GM21447 (cell line): Measurements from ENCODE around the gene CCNG1.

ENCODE experiments used
- ATAC-seq: cut with Tn5 transposase; IDR thresholded peaks from one replicate; pipeline ENCODE4 v1.9.1; 2021; ENCODE audit not compliant: unreplicated experiment

Gene CCNG1

GRCh38 chr5:163478982-163479271 is 41.5 kb downstream of the CCNG1 start:
- no peak for ATAC-seq

- ATAC-seq: no peak
These were observed 51.8 kb downstream of the CCNG1 start for GRCh38 chr5:163489055-163489744.

- no peak for ATAC-seq
These were observed 52.3 kb downstream of the CCNG1 start for GRCh38 chr5:163489745-163490075.
